HepG2 (cell line): ENCODE data around the gene DOK7. TPM values are rescaled to one million over a fixed set of nuclear protein-coding genes. Genes with fewer than 3 reads are reported as not detected.

Source experiments
- ATAC-seq: fragments of 200-7000 bp; cut with Tn5 transposase; 3 replicates; pipeline ENCODE4 v1.9.1; 2020; ENCODE audit warnings: mild to moderate bottlenecking, moderate library complexity
- BruUV-seq: library from RNA; stranded (reverse); fragments of 400-500 nt; replicated peaks from 2 replicates; lab custom pipeline; 2021; lab: Mats Ljungman, UMichigan
- CTCF ChIA-PET: fragments of 300-600 bp; formaldehyde crosslinking; extraction: SDS; loops from one replicate; lab custom pipeline; 2021; ENCODE audit warnings: low total read pairs, inconsistent platforms, low intra/inter-chr PET ratio; lab: Yijun Ruan, JAX
- POLR2A ChIA-PET: fragments of 350-600 bp; sonication (Branson Sonifier 250); formaldehyde crosslinking; loops from one replicate; lab custom pipeline; 2020; ENCODE audit warnings: antibody characterized with exemption, inconsistent platforms; lab: Yijun Ruan, JAX
- DNase-seq: peaks from one replicate; pipeline ENCODE4 v3.0.0-alpha.2; 2015; ENCODE audit warnings: low spot score
- FAIRE-seq: peaks from 3 replicates; lab custom pipeline; 2011; peaks lifted over from hg19 to GRCh38; lab: Jason Lieb, UNC
- H2AFZ ChIP-seq: one replicate; pipeline ENCODE4 v1.6.1; 2011; ENCODE audit warnings: low read length, inconsistent platforms
- H3K27ac ChIP-seq: fragments of 300-600 bp; 3 replicates; pipeline ENCODE4 v1.8.0; 2011; ENCODE audit warnings: mixed run types, mild to moderate bottlenecking, mixed read lengths, low read length, inconsistent platforms; ENCODE audit not compliant: insufficient read depth; ENCODE audit errors: extremely low read length
- H3K27me3 ChIP-seq, 2 experiments: fragments of 200-600 bp in 1 of 2; 2 replicates in 1 of 2; 3 replicates in 1 of 2; pipeline versions ENCODE4 v1.6.0 to v1.8.0; 2011; ENCODE audit warnings: low read length in 2 of 2, mild to moderate bottlenecking in 2 of 2, moderate library complexity in 2 of 2, inconsistent platforms in 1 of 2; ENCODE audit not compliant: insufficient read depth in 2 of 2, control insufficient read depth in 1 of 2
- H3K36me3 ChIP-seq, 2 experiments: fragments of 200-600 bp in 1 of 2; replicated peaks in 1 of 2; 2 replicates in 1 of 2; 3 replicates in 1 of 2; pipeline versions ENCODE4 v1.5.1 to v1.8.0; 2011; ENCODE audit warnings: low read length in 2 of 2, inconsistent platforms in 1 of 2; ENCODE audit not compliant: insufficient read depth in 2 of 2, control insufficient read depth in 1 of 2
- H3K4me1 ChIP-seq: 2 replicates; pipeline ENCODE4 v1.5.1; 2012; ENCODE audit warnings: low read length, inconsistent platforms; ENCODE audit not compliant: insufficient read depth
- H3K4me2 ChIP-seq: 2 replicates; pipeline ENCODE4 v1.6.0; 2011; ENCODE audit warnings: low read depth, low read length, inconsistent platforms
- H3K4me3 ChIP-seq, 3 experiments: fragments of 200-600 bp in 1 of 3; sonication (generic), shearing (Covaris generic) in 1 of 3; replicated peaks in 1 of 3; 2 replicates each; pipeline ENCODE4 v1.5.1; 2011 to 2016; ENCODE audit warnings: low read length in 3 of 3, inconsistent platforms in 2 of 3, low read depth in 2 of 3, mild to moderate bottlenecking in 2 of 3, control low read depth in 1 of 3, mixed read lengths in 1 of 3; ENCODE audit not compliant: insufficient read depth in 1 of 3
- H3K79me2 ChIP-seq: one replicate; pipeline ENCODE4 v1.6.1; 2011; ENCODE audit warnings: low read length, inconsistent platforms; ENCODE audit not compliant: insufficient read depth
- H3K9ac ChIP-seq: 2 replicates; pipeline ENCODE4 v1.6.0; 2011; ENCODE audit warnings: mild to moderate bottlenecking, low read depth, low read length, inconsistent platforms; ENCODE audit not compliant: insufficient read depth
- H3K9me3 ChIP-seq: 2 replicates; pipeline ENCODE4 v1.5.1; 2012; ENCODE audit warnings: mild to moderate bottlenecking, low read length
- H4K20me1 ChIP-seq: 2 replicates; pipeline ENCODE4 v1.6.0; 2011; ENCODE audit warnings: inconsistent platforms, mild to moderate bottlenecking, low read length, moderate library complexity; ENCODE audit not compliant: insufficient read depth
- CREB3 ChIP-seq: sonication (generic); formaldehyde crosslinking; IDR thresholded peaks from 2 replicates; pipeline ENCODE4 v1.5.0; 2020; ENCODE audit warnings: missing genetic modification reagents
- CREM ChIP-seq, 2 experiments: sonication (generic) in 1 of 2; formaldehyde crosslinking in 1 of 2; IDR thresholded peaks; 2 replicates each; pipeline versions ENCODE4 v1.4.0 to v1.6.1; 2016 to 2020; ENCODE audit warnings: antibody characterized with exemption in 1 of 2, mild to moderate bottlenecking in 1 of 2, missing genetic modification reagents in 1 of 2
- HNF4A ChIP-seq: sonication (generic); formaldehyde crosslinking; IDR thresholded peaks from 2 replicates; pipeline ENCODE4 v1.4.0; 2020; ENCODE audit warnings: missing genetic modification reagents
- PAXIP1 ChIP-seq: sonication (generic); formaldehyde crosslinking; conservative IDR thresholded peaks from 2 replicates; pipeline ENCODE4 v1.4.0; 2020; ENCODE audit warnings: mild to moderate bottlenecking, missing genetic modification reagents, moderate library complexity
- RBFOX2 ChIP-seq: fragments of 200-400 bp; formaldehyde crosslinking; IDR thresholded peaks from 2 replicates; pipeline ENCODE4 v1.6.1; 2017; ENCODE audit warnings: low read depth, mild to moderate bottlenecking, low read length
- ZMYM3 ChIP-seq: sonication (generic); formaldehyde crosslinking; IDR thresholded peaks from 2 replicates; pipeline ENCODE4 v1.5.1; 2020; ENCODE audit warnings: mild to moderate bottlenecking, missing genetic modification reagents
- WGBS: methylation state at CpG from one replicate; pipeline ENCODE4 v1.1.6; 2017; ENCODE audit warnings: low lambda C conversion rate; 5-methylcytosine and 5-hydroxymethylcytosine counted together
- in situ Hi-C: cut with HindIII; loops from 2 replicates; pipeline ENCODE4 v1.10.0; 2017; ENCODE audit warnings: low pct_unique_long_range_greater_than_20kb; ENCODE audit not compliant: extremely low pct_ligation_motif_present
- intact Hi-C: fragments of 100-400 bp; cut with micrococcal nuclease; formaldehyde crosslinking; loops from one replicate; pipeline ENCODE4 v1.10.0; 2022; ENCODE audit not compliant: unreplicated experiment
- polyA plus RNA-seq, 8 experiments: library from polyadenylated mRNA; depleted of rRNA in 3 of 8; stranded (reverse) in 7 of 8; unstranded in 1 of 8; fragments of >200 nt; fragmentation: Illumina TruSeq in 4 of 8; extraction: Trizol in 4 of 8; gene quantifications; 2 replicates each; pipeline versions ENCODE4 v1.2.1 to v1.2.3, GENCODE V29; 2011 to 2016; ENCODE audit warnings: low read depth in 4 of 8, missing spikeins in 1 of 8, mixed read lengths in 1 of 8; ENCODE audit not compliant: insufficient read depth in 1 of 8
- total RNA-seq, 5 experiments: library from RNA; depleted of rRNA; stranded (reverse); fragments of >200 nt; fragmentation: Illumina TruSeq; extraction: Trizol; gene quantifications; 2 replicates each; pipeline ENCODE4 v1.2.3, GENCODE V29; 2016; ENCODE audit warnings: low read depth in 1 of 5
- TF ChIP-seq, protein P1 (sequence below): sonication (generic); formaldehyde crosslinking; IDR thresholded peaks from 2 replicates; pipeline ENCODE4 v1.4.0; 2020; ENCODE audit warnings: missing genetic modification reagents
- TF ChIP-seq, protein P2 (sequence below): IDR thresholded peaks from 2 replicates; pipeline ENCODE4 v1.6.1; 2016

Gene DOK7
- total and polyA plus RNA-seq, 2 of the 13 experiments (the other 11 are each of a cell fraction or from before 2014, with no cell fraction given), result 0.03 to 0.07 TPM

DNA sequence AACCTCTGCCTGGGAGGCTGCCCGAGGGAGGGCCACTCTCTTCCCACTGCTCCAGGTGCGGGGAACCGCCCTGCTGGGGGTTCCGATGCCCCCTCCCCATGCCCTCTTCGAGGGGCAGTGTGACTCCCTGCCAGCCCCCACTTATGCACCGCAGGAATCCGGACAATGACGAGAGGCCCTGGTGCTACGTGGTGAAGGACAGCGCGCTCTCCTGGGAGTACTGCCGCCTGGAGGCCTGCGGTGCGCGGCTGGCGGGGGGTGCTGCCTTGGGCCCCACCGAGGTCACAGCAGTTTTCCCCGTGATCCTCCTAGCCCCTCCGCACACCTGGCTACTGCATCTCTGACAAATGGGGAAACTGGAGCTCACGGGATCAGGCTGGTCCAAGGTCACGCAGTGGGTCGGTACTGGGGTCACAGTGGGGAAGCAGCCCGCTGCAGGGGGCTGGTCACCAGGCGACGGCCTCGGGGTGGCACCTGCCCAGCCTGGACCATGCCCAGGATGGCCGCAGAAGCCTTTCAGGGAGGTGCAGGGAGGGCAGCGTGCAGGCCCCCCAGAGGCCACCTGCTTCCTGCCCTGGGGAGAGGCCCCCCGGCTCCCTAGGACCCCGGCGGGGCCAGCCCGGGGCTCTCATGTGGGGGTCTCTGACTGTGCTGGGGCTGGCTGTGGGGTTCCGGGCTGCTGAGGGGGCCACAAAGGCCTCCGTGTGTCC is 17.8 kb upstream of the DOK7 start (continued):
- TF ChIP-seq PAXIP1 (CRISPR knock-in tag) (no peak), CREM (IDR thresholded peaks at IDR 0.05) (no peak), CREM (CRISPR knock-in tag; IDR thresholded peaks at IDR 0.05) (no peak)
- TF ChIP-seq, protein P1, sequence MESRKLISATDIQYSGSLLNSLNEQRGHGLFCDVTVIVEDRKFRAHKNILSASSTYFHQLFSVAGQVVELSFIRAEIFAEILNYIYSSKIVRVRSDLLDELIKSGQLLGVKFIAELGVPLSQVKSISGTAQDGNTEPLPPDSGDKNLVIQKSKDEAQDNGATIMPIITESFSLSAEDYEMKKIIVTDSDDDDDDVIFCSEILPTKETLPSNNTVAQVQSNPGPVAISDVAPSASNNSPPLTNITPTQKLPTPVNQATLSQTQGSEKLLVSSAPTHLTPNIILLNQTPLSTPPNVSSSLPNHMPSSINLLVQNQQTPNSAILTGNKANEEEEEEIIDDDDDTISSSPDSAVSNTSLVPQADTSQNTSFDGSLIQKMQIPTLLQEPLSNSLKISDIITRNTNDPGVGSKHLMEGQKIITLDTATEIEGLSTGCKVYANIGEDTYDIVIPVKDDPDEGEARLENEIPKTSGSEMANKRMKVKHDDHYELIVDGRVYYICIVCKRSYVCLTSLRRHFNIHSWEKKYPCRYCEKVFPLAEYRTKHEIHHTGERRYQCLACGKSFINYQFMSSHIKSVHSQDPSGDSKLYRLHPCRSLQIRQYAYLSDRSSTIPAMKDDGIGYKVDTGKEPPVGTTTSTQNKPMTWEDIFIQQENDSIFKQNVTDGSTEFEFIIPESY (CRISPR knock-in tag), result peak; percentile 31; the same call in 1 of the 2 replicates

DNA sequence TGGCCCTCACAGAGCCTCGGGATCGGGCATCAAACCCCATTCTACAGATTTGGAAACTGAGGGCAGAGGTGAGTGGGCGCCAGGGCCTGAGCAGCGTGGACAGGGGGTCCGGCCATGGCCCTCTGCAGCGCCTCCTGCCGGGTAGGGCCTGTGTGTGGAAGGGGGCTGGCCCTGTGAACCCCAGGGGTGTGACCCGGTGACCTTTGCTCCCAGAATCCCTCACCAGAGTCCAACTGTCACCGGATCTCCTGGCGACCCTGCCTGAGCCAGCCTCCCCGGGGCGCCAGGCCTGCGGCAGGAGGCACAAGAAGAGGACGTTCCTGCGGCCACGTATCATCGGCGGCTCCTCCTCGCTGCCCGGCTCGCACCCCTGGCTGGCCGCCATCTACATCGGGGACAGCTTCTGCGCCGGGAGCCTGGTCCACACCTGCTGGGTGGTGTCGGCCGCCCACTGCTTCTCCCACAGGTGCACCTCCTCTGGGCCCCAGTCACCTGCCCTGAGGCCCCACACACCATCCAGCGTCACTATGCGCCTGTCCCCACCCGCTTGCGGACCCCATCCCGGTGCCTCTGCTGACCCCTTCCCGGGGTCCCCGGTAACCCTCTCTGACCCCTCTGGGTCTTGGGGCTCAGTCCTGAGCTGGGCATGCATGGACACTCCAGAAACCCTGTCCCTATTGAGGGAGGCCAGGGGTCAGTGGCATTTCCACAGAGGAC is 17.1 kb upstream of the DOK7 start:
- no peaks in the 10 kb centered on the region for H3K36me3 ChIP-seq
- FAIRE-seq (no peak), ATAC-seq (no peak), DNase-seq (no peak)
- no peaks in the 10 kb centered on the region for H3K9me3 ChIP-seq
- no peak overlapping the region for H3K4me3 ChIP-seq
- no peak overlapping the region for H3K27ac ChIP-seq
- ChIA-PET CTCF (no interaction called here), POLR2A (no interaction called here)
- BruUV-seq, result no TSS peak
- H2AFZ ChIP-seq, result no peak overlapping the region
- 95% methylated on average over 12 of the region's 34 CpGs for WGBS
- H3K4me2 ChIP-seq, result no peak overlapping the region
- H3K79me2 ChIP-seq, result no peaks in the 10 kb centered on the region
- peaks cover 40% of the 10 kb centered on the region for H3K4me1 ChIP-seq
- H3K27me3 ChIP-seq, result no peaks in the 10 kb centered on the region
- H3K9ac ChIP-seq, result no peak overlapping the region
- in situ Hi-C loops (loop anchor here (5.0 kb wide), 1 partner anchor 99 kb away; no protein-coding TSS in a partner anchor), intact Hi-C loops (no loop called here)
- H4K20me1 ChIP-seq, result no peaks in the 10 kb centered on the region
- TF ChIP-seq RBFOX2, result 0 out of 2 replicates have a peak, but pooled peaks have one; percentile 18
- peak; percentile 69; the same call in 1 of the 2 replicates for TF ChIP-seq ZMYM3
- TF ChIP-seq CREB3 (CRISPR knock-in tag), result no peak
- TF ChIP-seq, protein P2, sequence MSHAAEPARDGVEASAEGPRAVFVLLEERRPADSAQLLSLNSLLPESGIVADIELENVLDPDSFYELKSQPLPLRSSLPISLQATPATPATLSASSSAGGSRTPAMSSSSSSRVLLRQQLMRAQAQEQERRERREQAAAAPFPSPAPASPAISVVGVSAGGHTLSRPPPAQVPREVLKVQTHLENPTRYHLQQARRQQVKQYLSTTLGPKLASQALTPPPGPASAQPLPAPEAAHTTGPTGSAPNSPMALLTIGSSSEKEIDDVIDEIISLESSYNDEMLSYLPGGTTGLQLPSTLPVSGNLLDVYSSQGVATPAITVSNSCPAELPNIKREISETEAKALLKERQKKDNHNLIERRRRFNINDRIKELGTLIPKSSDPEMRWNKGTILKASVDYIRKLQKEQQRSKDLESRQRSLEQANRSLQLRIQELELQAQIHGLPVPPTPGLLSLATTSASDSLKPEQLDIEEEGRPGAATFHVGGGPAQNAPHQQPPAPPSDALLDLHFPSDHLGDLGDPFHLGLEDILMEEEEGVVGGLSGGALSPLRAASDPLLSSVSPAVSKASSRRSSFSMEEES (CRISPR knock-in tag), result no peak
- peak; percentile 4; the same call in 1 of the 2 replicates for TF ChIP-seq HNF4A (CRISPR knock-in tag)
